Measurements from ENCODE around the gene KRT83.

KRT83 gene

DNA sequence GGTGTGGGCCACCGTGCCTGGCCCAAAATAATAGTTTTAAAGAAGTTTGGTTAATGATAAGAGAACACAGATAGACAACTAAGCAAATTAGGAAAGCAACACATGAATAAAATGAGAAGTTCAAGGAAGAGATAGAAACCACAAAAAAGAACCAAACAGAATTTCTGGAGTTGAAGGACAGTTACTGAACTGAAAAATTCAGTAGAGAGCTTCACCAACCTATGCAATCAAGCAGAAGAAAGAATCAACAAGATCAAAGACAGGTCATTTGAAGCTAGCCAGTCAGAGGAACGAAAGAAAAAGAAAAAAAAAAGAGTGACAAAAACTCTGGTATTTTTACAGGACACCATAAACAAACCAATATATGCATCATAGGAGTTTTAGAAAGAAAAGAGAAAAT lies 15.4 kb upstream of the KRT83 start:
- DNase-seq = no peak
- in situ Hi-C loops (cut with MboI; ENCODE audit: low pct_unique_long_range_greater_than_20kb, low sequenced_read_pairs) = no loop called here

DNA sequence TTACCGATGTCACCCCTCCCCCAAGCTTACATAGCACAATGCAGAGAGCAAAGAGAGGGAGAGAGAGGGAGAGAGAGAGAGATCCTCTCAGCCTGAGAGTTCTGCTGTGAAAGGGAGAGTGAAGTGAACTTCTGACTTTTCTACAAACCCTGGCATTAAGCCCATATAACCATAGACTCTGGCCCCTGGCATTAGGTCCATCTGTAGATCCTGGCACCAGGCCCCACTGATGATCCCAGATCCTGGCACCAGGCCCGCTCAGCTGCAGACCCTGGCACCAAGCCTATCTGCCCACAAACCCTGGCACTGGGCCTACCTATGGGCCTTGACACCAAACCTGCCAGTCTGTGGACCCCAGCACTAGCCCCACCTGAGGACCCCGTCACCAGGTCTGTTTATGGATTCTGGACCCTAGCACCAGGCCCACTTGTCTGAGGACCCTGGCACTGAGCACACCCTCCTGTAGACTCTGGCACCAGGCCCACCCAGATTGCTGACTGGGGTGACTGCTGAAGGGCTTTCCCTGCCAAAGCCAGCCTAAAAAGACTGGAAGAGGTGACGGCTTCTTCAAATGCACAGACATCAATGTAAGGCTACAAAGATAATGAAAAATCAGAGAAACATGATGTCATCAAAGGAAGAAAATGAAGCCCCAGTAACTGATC lies 14.5 kb upstream of the KRT83 start:
- in situ Hi-C loops (cut with MboI; ENCODE audit: low pct_unique_long_range_greater_than_20kb, low sequenced_read_pairs) = no loop called here
- DNase-seq = no peak

GRCh38 chr12:52334185-52334584 lies 13.0 kb upstream of the KRT83 start:
- in situ Hi-C loops (cut with MboI; ENCODE audit: low pct_unique_long_range_greater_than_20kb, low sequenced_read_pairs) = no loop called here

GRCh38 chr12:52333321-52333720 lies 12.1 kb upstream of the KRT83 start:
- in situ Hi-C loops (cut with MboI; ENCODE audit: low pct_unique_long_range_greater_than_20kb, low sequenced_read_pairs) = no loop called here
- DNase-seq = no peak

More at GRCh38 chr12:52334185-52334584, 13.0 kb upstream of the KRT83 start:
- no peak for DNase-seq

- in situ Hi-C loops (cut with MboI; ENCODE audit: low pct_unique_long_range_greater_than_20kb, low sequenced_read_pairs) = no loop called here
- no peak for DNase-seq
These were observed 11.2 kb upstream of the KRT83 start for GRCh38 chr12:52332381-52332780.

- in situ Hi-C loops (cut with MboI; ENCODE audit: low pct_unique_long_range_greater_than_20kb, low sequenced_read_pairs) = no loop called here
- DNase-seq = no peak
These were observed 10.6 kb upstream of the KRT83 start for GRCh38 chr12:52331833-52332232.

GRCh38 chr12:52331039-52331438 lies 9.8 kb upstream of the KRT83 start:
- DNase-seq = no peak
- in situ Hi-C loops (cut with MboI; ENCODE audit: low pct_unique_long_range_greater_than_20kb, low sequenced_read_pairs) = no loop called here

GRCh38 chr12:52327830-52328500 lies 6.8 kb upstream of the KRT83 start:
- in situ Hi-C loops (cut with MboI; ENCODE audit: low pct_unique_long_range_greater_than_20kb, low sequenced_read_pairs) = no loop called here
- DNase-seq = no peak

DNA sequence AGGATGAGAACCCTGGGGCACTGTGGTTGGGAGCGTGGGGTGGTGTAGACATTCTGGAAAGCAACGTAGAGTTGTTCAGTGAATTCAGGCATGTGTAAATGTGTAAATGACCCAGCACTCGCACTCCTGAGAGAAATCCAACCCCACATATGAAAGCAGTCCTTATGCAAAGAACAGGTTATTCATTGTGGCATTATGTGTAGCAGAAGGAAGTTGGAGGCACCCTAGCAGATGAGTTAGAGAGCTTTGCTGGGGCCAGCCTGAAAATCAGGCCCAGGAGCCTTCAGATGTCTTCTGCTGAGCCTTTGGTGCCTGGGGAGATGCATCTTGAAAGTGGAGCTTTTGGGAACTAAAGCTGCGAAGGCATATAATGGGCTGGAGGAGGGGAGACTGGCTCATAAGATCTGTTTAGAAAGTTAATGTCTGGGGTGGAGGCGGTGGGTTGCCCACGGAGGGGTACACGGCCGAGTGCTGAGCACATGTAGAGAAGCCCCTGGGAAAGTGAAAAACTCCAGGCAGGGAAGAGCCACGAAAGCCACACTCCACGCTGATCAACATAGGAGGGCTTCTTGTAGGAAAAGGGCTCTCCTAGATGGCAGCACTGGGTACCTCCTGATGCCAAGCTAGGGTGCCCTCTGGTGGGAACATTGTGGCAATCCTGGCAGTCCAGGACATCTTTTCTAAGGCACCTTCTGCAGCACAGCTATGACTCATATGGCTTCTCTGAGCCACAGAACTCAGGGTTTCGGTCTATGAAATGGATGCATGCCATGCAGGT lies 6.0 kb upstream of the KRT83 start:
- in situ Hi-C loops (cut with MboI; ENCODE audit: low pct_unique_long_range_greater_than_20kb, low sequenced_read_pairs) = no loop called here
- DNase-seq = peak; percentile 79

DNA sequence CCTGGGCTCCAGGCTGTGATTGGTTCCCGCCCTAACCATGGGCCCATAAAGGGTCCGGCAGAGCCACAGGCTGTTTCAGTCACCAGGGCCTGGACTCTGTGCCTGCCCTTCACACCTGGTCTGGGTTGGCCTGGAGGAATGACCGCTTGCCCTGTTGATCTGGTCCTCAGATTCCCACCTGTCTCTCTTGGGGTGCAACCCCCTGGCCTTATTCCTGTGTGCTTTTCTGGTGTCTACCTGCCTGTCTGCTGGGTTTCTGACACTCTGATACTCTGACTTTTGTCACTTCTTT lies 2.9 kb upstream of the KRT83 start:
- DNase-seq = no peak
- in situ Hi-C loops (cut with MboI; ENCODE audit: low pct_unique_long_range_greater_than_20kb, low sequenced_read_pairs) = no loop called here

DNA sequence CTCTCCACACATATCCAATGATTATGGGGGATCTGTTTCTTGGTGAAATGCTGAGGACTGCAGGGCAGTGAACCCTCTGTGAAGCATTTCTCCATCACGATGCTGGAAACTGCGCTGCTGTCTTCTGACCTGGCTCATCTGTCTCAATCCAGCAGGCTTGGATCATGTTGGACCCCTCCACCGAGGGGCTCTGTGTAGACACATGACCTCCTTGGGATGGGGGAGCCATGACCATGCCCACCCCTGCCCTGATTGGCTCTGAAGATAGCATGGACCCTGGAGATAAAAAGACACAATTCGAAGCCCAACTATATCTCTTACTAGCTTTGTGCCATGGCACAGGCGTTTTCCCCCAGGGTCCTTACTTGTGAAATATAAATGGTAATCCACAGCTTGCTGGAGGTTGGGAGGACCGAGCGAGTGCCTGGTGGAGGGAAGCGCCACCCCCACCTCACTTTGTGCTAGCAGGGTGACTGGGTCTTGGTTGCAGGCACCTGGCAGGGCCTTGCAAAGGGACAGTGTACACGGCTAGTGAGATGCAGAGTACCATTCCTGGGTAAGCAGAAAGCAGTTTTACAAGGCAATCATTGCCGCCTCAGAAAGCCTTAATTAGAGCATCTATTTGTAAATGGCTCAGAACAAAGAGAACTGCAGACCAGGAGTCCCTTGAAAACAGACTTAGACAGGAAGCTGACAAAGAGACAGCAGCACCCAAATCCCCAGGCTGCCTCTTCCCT lies 2.4 kb upstream of the KRT83 start:
- DNase-seq = no peak
- in situ Hi-C loops (cut with MboI; ENCODE audit: low pct_unique_long_range_greater_than_20kb, low sequenced_read_pairs) = no loop called here

DNA sequence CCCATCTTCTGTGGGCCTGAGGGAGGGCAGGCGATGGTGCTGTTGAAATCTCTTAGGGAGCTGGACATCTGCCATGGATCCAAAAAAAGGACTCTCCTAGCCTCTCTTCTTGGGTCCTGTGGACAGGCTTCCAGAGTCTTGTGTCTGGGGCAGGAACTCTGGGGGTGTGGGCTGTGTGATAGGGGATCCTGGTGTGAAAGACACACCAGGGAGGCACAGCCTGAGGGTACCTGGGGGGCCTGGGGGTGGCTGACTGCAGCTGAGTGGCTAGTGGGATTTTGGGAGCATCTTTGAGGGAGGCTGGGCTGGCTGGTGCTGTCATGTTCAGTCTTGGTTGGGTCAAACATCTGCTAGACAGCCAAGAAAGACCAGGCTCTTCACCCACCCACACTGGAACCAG lies 1.8 kb upstream of the KRT83 start:
- in situ Hi-C loops (cut with MboI; ENCODE audit: low pct_unique_long_range_greater_than_20kb, low sequenced_read_pairs) = no loop called here
- DNase-seq = no peak

GRCh38 chr12:52322069-52322468 lies 871 bp upstream of the KRT83 start:
- no peak for DNase-seq
- in situ Hi-C loops (cut with MboI; ENCODE audit: low pct_unique_long_range_greater_than_20kb, low sequenced_read_pairs) = no loop called here

- in situ Hi-C loops (cut with MboI; ENCODE audit: low pct_unique_long_range_greater_than_20kb, low sequenced_read_pairs) = no loop called here
- DNase-seq = no peak
These were observed 220 bp upstream of the KRT83 start for GRCh38 chr12:52321418-52321817.

GRCh38 chr12:52319097-52319496 lies 2.1 kb downstream of the KRT83 start:
- in situ Hi-C loops (cut with MboI; ENCODE audit: low pct_unique_long_range_greater_than_20kb, low sequenced_read_pairs) = no loop called here
- DNase-seq = no peak

GRCh38 chr12:52318241-52318990 lies 2.8 kb downstream of the KRT83 start:
- no peak for DNase-seq
- in situ Hi-C loops (cut with MboI; ENCODE audit: low pct_unique_long_range_greater_than_20kb, low sequenced_read_pairs) = no loop called here

GRCh38 chr12:52317468-52318052 lies 3.6 kb downstream of the KRT83 start:
- in situ Hi-C loops (cut with MboI; ENCODE audit: low pct_unique_long_range_greater_than_20kb, low sequenced_read_pairs) = no loop called here
- no peak for DNase-seq

GRCh38 chr12:52316701-52317100 lies 4.5 kb downstream of the KRT83 start:
- DNase-seq = no peak
- in situ Hi-C loops (cut with MboI; ENCODE audit: low pct_unique_long_range_greater_than_20kb, low sequenced_read_pairs) = no loop called here

GRCh38 chr12:52316290-52316689 lies 4.9 kb downstream of the KRT83 start:
- no peak for DNase-seq
- in situ Hi-C loops (cut with MboI; ENCODE audit: low pct_unique_long_range_greater_than_20kb, low sequenced_read_pairs) = no loop called here

Measured in KBM-7 (cell line).